H9 (cell line): ENCODE data around the gene SACM1L. TPM values are rescaled to one million over a fixed set of nuclear protein-coding genes. Genes with fewer than 3 reads are reported as not detected.
"Not testable (repeated sequence)": the region's sequence is repeated elsewhere in the genome, so short reads cannot be mapped to it uniquely, and the experiment has no call there.

Experiments
- DNase-seq: peaks from one replicate; pipeline ENCODE4 v3.0.0-alpha.2; 2017
- H2AFZ ChIP-seq: one replicate; pipeline ENCODE4 v1.6.1; 2013; ENCODE audit warnings: mild to moderate bottlenecking, low read length, control low read depth, moderate library complexity
- H2AK5ac ChIP-seq: 2 replicates; pipeline ENCODE4 v1.6.1; 2013; ENCODE audit warnings: low read length, control low read depth, mixed read lengths; ENCODE audit not compliant: insufficient read length
- H2BK120ac ChIP-seq: one replicate; pipeline ENCODE4 v1.6.1; 2013; ENCODE audit warnings: low read depth, mild to moderate bottlenecking, low read length, control low read depth, inconsistent platforms; ENCODE audit not compliant: poor library complexity, severe bottlenecking
- H2BK12ac ChIP-seq: 2 replicates; pipeline ENCODE4 v1.6.1; 2013; ENCODE audit warnings: low read length, control low read depth, mixed read lengths, low read depth; ENCODE audit not compliant: insufficient read length
- H2BK15ac ChIP-seq: 2 replicates; pipeline ENCODE4 v1.6.1; 2013; ENCODE audit warnings: low read depth, low read length, control low read depth
- H2BK20ac ChIP-seq: one replicate; pipeline ENCODE4 v1.6.1; 2013; ENCODE audit warnings: low read depth, mild to moderate bottlenecking, low read length, control low read depth, inconsistent platforms; ENCODE audit not compliant: poor library complexity, severe bottlenecking
- H2BK5ac ChIP-seq: 2 replicates; pipeline ENCODE4 v1.6.1; 2013; ENCODE audit warnings: low read length, control low read depth, mixed read lengths; ENCODE audit not compliant: insufficient read length
- H3K14ac ChIP-seq: 2 replicates; pipeline ENCODE4 v1.6.1; 2013; ENCODE audit warnings: low read length, control low read depth; ENCODE audit not compliant: insufficient read depth
- H3K18ac ChIP-seq: 2 replicates; pipeline ENCODE4 v1.6.1; 2013; ENCODE audit warnings: low read depth, mild to moderate bottlenecking, mixed read lengths, low read length, control low read depth; ENCODE audit not compliant: insufficient read length
- H3K23ac ChIP-seq: 2 replicates; pipeline ENCODE4 v1.6.1; 2013; ENCODE audit warnings: low read length, control low read depth, mixed read lengths, low read depth; ENCODE audit not compliant: insufficient read length
- H3K23me2 ChIP-seq: 2 replicates; pipeline ENCODE4 v1.6.1; 2013; ENCODE audit warnings: low read depth, mild to moderate bottlenecking, mixed read lengths, low read length, control low read depth; ENCODE audit not compliant: insufficient read length, poor library complexity, severe bottlenecking
- H3K27ac ChIP-seq: 2 replicates; pipeline ENCODE4 v1.5.1; 2013; ENCODE audit warnings: low read length, control low read depth, mixed read lengths, low read depth; ENCODE audit not compliant: insufficient read length
- H3K27me3 ChIP-seq: 2 replicates; pipeline ENCODE4 v1.6.1; 2013; ENCODE audit warnings: low read length, control low read depth, inconsistent platforms; ENCODE audit not compliant: insufficient read depth
- H3K4ac ChIP-seq: 2 replicates; pipeline ENCODE4 v1.6.1; 2013; ENCODE audit warnings: low read depth, mild to moderate bottlenecking, control low read depth, inconsistent platforms, low read length, moderate library complexity
- H3K4me1 ChIP-seq: 2 replicates; pipeline ENCODE4 v1.6.1; 2013; ENCODE audit warnings: low read length, control low read depth, inconsistent platforms; ENCODE audit not compliant: insufficient read depth
- H3K4me2 ChIP-seq: 2 replicates; pipeline ENCODE4 v1.6.1; 2013; ENCODE audit warnings: low read length, control low read depth, mixed read lengths; ENCODE audit not compliant: insufficient read length, insufficient read depth
- H3K56ac ChIP-seq: 2 replicates; pipeline ENCODE4 v1.6.1; 2013; ENCODE audit warnings: low read depth, mild to moderate bottlenecking, mixed read lengths, low read length, control low read depth; ENCODE audit not compliant: insufficient read length
- H3K79me1 ChIP-seq: 2 replicates; pipeline ENCODE4 v1.6.1; 2013; ENCODE audit warnings: low read depth, mild to moderate bottlenecking, moderate library complexity, low read length, control low read depth, inconsistent platforms; ENCODE audit not compliant: insufficient read depth, poor library complexity, severe bottlenecking
- H3K79me2 ChIP-seq: 2 replicates; pipeline ENCODE4 v1.6.1; 2013; ENCODE audit warnings: low read length, control low read depth, inconsistent platforms; ENCODE audit not compliant: insufficient read depth
- H3K9ac ChIP-seq: 2 replicates; pipeline ENCODE4 v1.6.1; 2013; ENCODE audit warnings: low read length, control low read depth, mixed read lengths; ENCODE audit not compliant: insufficient read length; ENCODE audit errors: extremely low read depth
- H3K9me3 ChIP-seq: one replicate; pipeline ENCODE4 v1.6.1; 2013; ENCODE audit warnings: low read depth, low read length, inconsistent platforms; ENCODE audit not compliant: control insufficient read depth
- H3T11ph ChIP-seq: one replicate; pipeline ENCODE4 v1.6.1; 2013; ENCODE audit warnings: mild to moderate bottlenecking, low read length, control low read depth, inconsistent platforms
- H4K20me1 ChIP-seq: one replicate; pipeline ENCODE4 v1.6.1; 2013; ENCODE audit not compliant: control insufficient read depth, insufficient read length, insufficient read depth
- H4K5ac ChIP-seq: 2 replicates; pipeline ENCODE4 v1.6.1; 2013; ENCODE audit warnings: low read depth, mild to moderate bottlenecking, mixed read lengths, low read length, control low read depth; ENCODE audit not compliant: insufficient read length
- H4K8ac ChIP-seq: replicated peaks from 2 replicates; pipeline ENCODE4 v1.6.1; 2013; ENCODE audit warnings: low read length, control low read depth, mixed read lengths, low read depth; ENCODE audit not compliant: insufficient read length
- H4K91ac ChIP-seq: 2 replicates; pipeline ENCODE4 v1.6.1; 2013; ENCODE audit warnings: low read depth, mild to moderate bottlenecking, moderate library complexity, mixed read lengths, low read length, control low read depth; ENCODE audit not compliant: insufficient read length
- H3K27ac Mint-ChIP-seq, 3 experiments: 2 replicates in 2 of 3; 3 replicates in 1 of 3; pipeline ENCODE4 v1.8.0; 2020 to 2021; ENCODE audit warnings: mixed read lengths in 3 of 3, mild to moderate bottlenecking in 1 of 3, moderate library complexity in 1 of 3
- H3K27me3 Mint-ChIP-seq: 2 replicates; pipeline ENCODE4 v1.8.0; 2021; ENCODE audit warnings: low read depth, mild to moderate bottlenecking, moderate library complexity, mixed read lengths
- H3K36me3 Mint-ChIP-seq, 3 experiments: 2 replicates in 2 of 3; 3 replicates in 1 of 3; pipeline ENCODE4 v1.8.0; 2020 to 2021; ENCODE audit warnings: low read depth in 3 of 3, mixed read lengths in 3 of 3; ENCODE audit not compliant: insufficient read depth in 1 of 3
- H3K4me1 Mint-ChIP-seq, 2 experiments: 2 replicates each; pipeline ENCODE4 v1.8.0; 2020; ENCODE audit warnings: mixed read lengths in 2 of 2
- H3K4me3 Mint-ChIP-seq, 2 experiments: 2 replicates in 1 of 2; 3 replicates in 1 of 2; pipeline ENCODE4 v1.8.0; 2020 to 2021; ENCODE audit warnings: mild to moderate bottlenecking in 2 of 2, mixed read lengths in 2 of 2, moderate library complexity in 1 of 2
- H3K9me3 Mint-ChIP-seq, 2 experiments: 2 replicates in 1 of 2; 3 replicates in 1 of 2; pipeline ENCODE4 v1.8.0; 2020; ENCODE audit warnings: mild to moderate bottlenecking in 2 of 2, mixed read lengths in 2 of 2, moderate library complexity in 1 of 2
- WGBS: extraction: QIAGEN DNeasy Blood & Tissue Kit; methylation state at CpG from one replicate; pipeline ENCODE4 v1.1.7; 2013; ENCODE audit warnings: missing lambda C conversion rate, low lambda C conversion rate, mixed read lengths; ENCODE audit not compliant: insufficient read length; ENCODE audit errors: extremely low coverage; 5-methylcytosine and 5-hydroxymethylcytosine counted together
- total RNA-seq: library from RNA; stranded (reverse); gene quantifications from 2 replicates; pipeline ENCODE4 v1.2.1, GENCODE V29; 2021
- TF ChIP-seq, protein P1 (sequence below): fragments of 200-600 bp; sonication (generic); conservative IDR thresholded peaks from 3 replicates; pipeline ENCODE4 v1.8.0; 2021; ENCODE audit warnings: antibody characterized with exemption, mild to moderate bottlenecking

The SACM1L gene
- total RNA-seq, 1 experiment from 2014 or later: 52.8 TPM

DNA sequence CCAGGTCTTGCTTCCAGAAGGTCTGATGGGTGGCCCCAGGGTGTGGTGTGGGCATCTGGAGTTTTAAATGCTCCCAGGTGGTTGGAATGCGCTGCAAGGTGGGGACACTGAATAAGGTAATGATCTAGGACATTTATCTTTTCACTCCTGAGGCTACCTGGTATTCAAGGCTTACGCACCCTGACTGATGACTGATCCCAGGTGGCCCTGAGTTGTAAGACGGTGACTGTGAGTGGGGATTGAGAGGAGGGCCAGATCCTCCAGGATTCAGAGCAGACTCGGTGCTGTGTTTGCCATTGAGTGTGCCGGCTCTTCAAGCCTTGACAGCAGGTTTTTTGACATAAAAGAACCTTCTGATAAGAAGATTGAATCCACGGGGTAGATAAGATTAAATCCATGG is 66.9 kb downstream of the SACM1L start:
- Histone ChIP-seq H2BK5ac (no peak overlapping the region), H3K4me2 (no peak overlapping the region), H3K23ac (no peak overlapping the region), H3K56ac (no peak overlapping the region), H3K23me2 (no peaks in the 10 kb centered on the region), H3K27ac (no peak overlapping the region), H4K8ac (no peak overlapping the region), H3K9me3 (no peaks in the 10 kb centered on the region), H3K27me3 (no peaks in the 10 kb centered on the region; the same call in 1 of the 2 replicates), H3K4me1 (no peaks in the 10 kb centered on the region), H2BK15ac (no peak overlapping the region), H3K4ac (no peak overlapping the region), H2BK120ac (no peak overlapping the region), H3K79me1 (no peaks in the 10 kb centered on the region), H3K14ac (no peak overlapping the region), H4K5ac (no peak overlapping the region), H3K9ac (no peak overlapping the region), H3K79me2 (no peaks in the 10 kb centered on the region), H2AK5ac (no peak overlapping the region), H2BK12ac (no peak overlapping the region), H2AFZ (no peak overlapping the region), H2BK20ac (no peak overlapping the region), H4K20me1 (no peaks in the 10 kb centered on the region), H4K91ac (no peak overlapping the region), H3K18ac (no peak overlapping the region), H3T11ph (no peak overlapping the region)
- Mint-ChIP-seq H3K4me3 (no peak overlapping the region), H3K27me3 (no peaks in the 10 kb centered on the region; the same call in 1 of the 2 replicates), H3K4me1 (peaks cover 22 to 23% of the 10 kb centered on the region in 2 experiments), H3K36me3 (peaks cover 0 to 12% (median 0%) of the 10 kb centered on the region in 3 experiments; a peak in 3 of 7 replicates), H3K9me3 (no peaks in the 10 kb centered on the region), H3K27ac (no peak overlapping the region; a peak in 1 of 7 replicates)
- DNase-seq: no peak
- TF ChIP-seq, protein P1, sequence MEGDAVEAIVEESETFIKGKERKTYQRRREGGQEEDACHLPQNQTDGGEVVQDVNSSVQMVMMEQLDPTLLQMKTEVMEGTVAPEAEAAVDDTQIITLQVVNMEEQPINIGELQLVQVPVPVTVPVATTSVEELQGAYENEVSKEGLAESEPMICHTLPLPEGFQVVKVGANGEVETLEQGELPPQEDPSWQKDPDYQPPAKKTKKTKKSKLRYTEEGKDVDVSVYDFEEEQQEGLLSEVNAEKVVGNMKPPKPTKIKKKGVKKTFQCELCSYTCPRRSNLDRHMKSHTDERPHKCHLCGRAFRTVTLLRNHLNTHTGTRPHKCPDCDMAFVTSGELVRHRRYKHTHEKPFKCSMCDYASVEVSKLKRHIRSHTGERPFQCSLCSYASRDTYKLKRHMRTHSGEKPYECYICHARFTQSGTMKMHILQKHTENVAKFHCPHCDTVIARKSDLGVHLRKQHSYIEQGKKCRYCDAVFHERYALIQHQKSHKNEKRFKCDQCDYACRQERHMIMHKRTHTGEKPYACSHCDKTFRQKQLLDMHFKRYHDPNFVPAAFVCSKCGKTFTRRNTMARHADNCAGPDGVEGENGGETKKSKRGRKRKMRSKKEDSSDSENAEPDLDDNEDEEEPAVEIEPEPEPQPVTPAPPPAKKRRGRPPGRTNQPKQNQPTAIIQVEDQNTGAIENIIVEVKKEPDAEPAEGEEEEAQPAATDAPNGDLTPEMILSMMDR: no peak
- no CpG with 5 or more reads among the region's 6 CpGs for whole genome bisulfite sequencing

DNA sequence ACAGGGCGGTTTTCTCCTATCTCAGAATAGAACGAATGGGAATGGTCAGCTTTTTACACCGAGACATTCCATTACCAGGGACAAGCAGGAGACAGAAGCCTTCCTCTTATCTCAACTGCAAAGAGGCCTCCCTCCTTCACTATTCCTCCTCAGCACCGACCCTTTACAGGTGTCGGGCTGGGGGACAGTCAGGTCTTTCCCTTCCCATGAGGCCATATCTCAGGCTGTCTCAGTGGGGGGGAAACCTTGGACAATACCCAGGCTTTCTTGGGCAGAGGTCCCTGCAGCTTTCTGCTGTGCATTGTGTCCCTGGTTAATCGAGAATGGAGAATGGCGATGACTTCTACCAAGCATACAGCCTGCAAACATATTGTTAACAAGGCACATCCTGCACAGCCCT is 67.9 kb downstream of the SACM1L start:
- H2BK5ac ChIP-seq, H3T11ph ChIP-seq, H3K27me3 Mint-ChIP-seq, H4K8ac ChIP-seq, H3K23me2 ChIP-seq, H3K27ac ChIP-seq, H2AFZ ChIP-seq, H3K9me3 Mint-ChIP-seq, H3K18ac ChIP-seq, H3K4ac ChIP-seq, H3K4me1 ChIP-seq, H3K4me2 ChIP-seq, H3K14ac ChIP-seq, H3K4me3 Mint-ChIP-seq, H3K79me2 ChIP-seq, H2BK12ac ChIP-seq, DNase-seq, H3K27ac Mint-ChIP-seq, H3K56ac ChIP-seq, H3K9me3 ChIP-seq, H4K5ac ChIP-seq, H4K20me1 ChIP-seq, H3K27me3 ChIP-seq, H4K91ac ChIP-seq, H2BK20ac ChIP-seq, H2BK120ac ChIP-seq, H2AK5ac ChIP-seq, H3K23ac ChIP-seq, H3K9ac ChIP-seq, H3K79me1 ChIP-seq, H2BK15ac ChIP-seq: not testable (repeated sequence)
- Mint-ChIP-seq H3K4me1 (peaks cover 26 to 28% of the 10 kb centered on the region in 2 experiments), H3K36me3 (peaks cover 0 to 12% (median 0%) of the 10 kb centered on the region in 3 experiments; a peak in 3 of 7 replicates)
- no CpG with 5 or more reads among the region's 7 CpGs for WGBS
